ENCODE results near the gene CNBP.
"Not testable (repeated sequence)": the region's sequence is repeated elsewhere in the genome, so short reads cannot be mapped to it uniquely, and the experiment has no call there.

Gene CNBP

GRCh38 chr3:129187857-129188256 is 4.2 kb upstream of the CNBP start:
- DNase-seq (ENCODE audit: extremely low spot score, insufficient read length, low read depth) = no peak
- no peak for FAIRE-seq

- no peak for DNase-seq (ENCODE audit: extremely low spot score, insufficient read length, low read depth)
These were observed 2.1 kb upstream of the CNBP start for GRCh38 chr3:129185783-129186182.

GRCh38 chr3:129184784-129185542 is 1.3 kb upstream of the CNBP start:
- FAIRE-seq = not testable (repeated sequence)

More at GRCh38 chr3:129185783-129186182, 2.1 kb upstream of the CNBP start:
- no peak for FAIRE-seq

GRCh38 chr3:129184396-129184657 is 631 bp upstream of the CNBP start:
- FAIRE-seq (peak; percentile 39), DNase-seq (ENCODE audit: extremely low spot score, insufficient read length, low read depth) (no peak)

More at GRCh38 chr3:129184784-129185542, 1.3 kb upstream of the CNBP start:
- not testable (repeated sequence) for DNase-seq (ENCODE audit: extremely low spot score, insufficient read length, low read depth)

GRCh38 chr3:129182390-129183185 is 1.1 kb downstream of the CNBP start:
- DNase-seq (ENCODE audit: extremely low spot score, insufficient read length, low read depth) (no peak), FAIRE-seq (peak; percentile 46)

- FAIRE-seq = no peak
- DNase-seq (ENCODE audit: extremely low spot score, insufficient read length, low read depth) = no peak
These were observed 1.9 kb downstream of the CNBP start for GRCh38 chr3:129181819-129182218.

- FAIRE-seq (no peak), DNase-seq (ENCODE audit: extremely low spot score, insufficient read length, low read depth) (no peak)
These were observed 3.2 kb downstream of the CNBP start for GRCh38 chr3:129180461-129180860.

GRCh38 chr3:129176051-129176450 is 7.6 kb downstream of the CNBP start:
- DNase-seq (ENCODE audit: extremely low spot score, insufficient read length, low read depth) = no peak
- FAIRE-seq = no peak

GRCh38 chr3:129173725-129174124 is 10.0 kb downstream of the CNBP start:
- no peak for FAIRE-seq
- DNase-seq (ENCODE audit: extremely low spot score, insufficient read length, low read depth) = no peak

- no peak for FAIRE-seq
These were observed 10.5 kb downstream of the CNBP start for GRCh38 chr3:129173206-129173605.

GRCh38 chr3:129166579-129167332 is 16.9 kb downstream of the CNBP start:
- DNase-seq (ENCODE audit: extremely low spot score, insufficient read length, low read depth) (no peak), FAIRE-seq (no peak)

More at GRCh38 chr3:129173206-129173605, 10.5 kb downstream of the CNBP start:
- DNase-seq (ENCODE audit: extremely low spot score, insufficient read length, low read depth) = no peak

GRCh38 chr3:129165594-129165993 is 18.1 kb downstream of the CNBP start:
- FAIRE-seq; DNase-seq (ENCODE audit: extremely low spot score, insufficient read length, low read depth): not testable (repeated sequence)

- DNase-seq (ENCODE audit: extremely low spot score, insufficient read length, low read depth) (no peak), FAIRE-seq (no peak)
These were observed 19.2 kb downstream of the CNBP start for GRCh38 chr3:129164500-129164899.

GRCh38 chr3:129162729-129163579 is 20.7 kb downstream of the CNBP start:
- no peak for DNase-seq (ENCODE audit: extremely low spot score, insufficient read length, low read depth)
- FAIRE-seq = no peak

GRCh38 chr3:129161860-129162271 is 21.8 kb downstream of the CNBP start:
- no peak for DNase-seq (ENCODE audit: extremely low spot score, insufficient read length, low read depth)
- no peak for FAIRE-seq

GRCh38 chr3:129160891-129161859 is 22.5 kb downstream of the CNBP start, which contains the start of gene ISY1:
TSS of gene ISY1 (minus strand) at chr3:129161063. CDS start at chr3:129160975, 88 bp downstream.
- FAIRE-seq (peak; percentile 94), DNase-seq (ENCODE audit: extremely low spot score, insufficient read length, low read depth) (peak; percentile 90)

GRCh38 chr3:129144786-129145185 is 38.9 kb downstream of the CNBP start:
- FAIRE-seq (no peak), DNase-seq (ENCODE audit: extremely low spot score, insufficient read length, low read depth) (no peak)

GRCh38 chr3:129141011-129141410 is 42.7 kb downstream of the CNBP start:
- FAIRE-seq; DNase-seq (ENCODE audit: extremely low spot score, insufficient read length, low read depth): not testable (repeated sequence)
